HEK293T (cell line): Measurements from ENCODE around the gene POMGNT1.

ENCODE experiments used
- CTCF ChIA-PET: fragments of 350-600 bp; formaldehyde crosslinking; extraction: SDS; loops from one replicate; lab custom pipeline; 2021; ENCODE audit warnings: antibody characterized with exemption, inconsistent platforms; lab: Yijun Ruan, JAX
- POLR2A ChIA-PET: fragments of 350-600 bp; formaldehyde crosslinking; extraction: SDS; loops from one replicate; lab custom pipeline; 2020; ENCODE audit warnings: antibody characterized with exemption, inconsistent platforms; lab: Yijun Ruan, JAX
- DNase-seq: peaks from one replicate; pipeline ENCODE4 v3.0.0; 2012; ENCODE audit warnings: mixed read lengths; ENCODE audit errors: extremely low spot score
- ARNT ChIP-seq: fragments of 450-650 bp; IDR thresholded peaks from 2 replicates; pipeline ENCODE4 v1.6.1; 2017; ENCODE audit warnings: mild to moderate bottlenecking
- BHLHE40 ChIP-seq: fragments of 450-650 bp; IDR thresholded peaks from 2 replicates; pipeline ENCODE4 v1.6.1; 2016; ENCODE audit warnings: mild to moderate bottlenecking, moderate library complexity, borderline replicate concordance
- CTBP1 ChIP-seq: fragments of 450-650 bp; IDR thresholded peaks from 2 replicates; pipeline ENCODE4 v1.6.1; 2016; ENCODE audit warnings: borderline replicate concordance
- ELF4 ChIP-seq: fragments of 450-650 bp; IDR thresholded peaks from 2 replicates; pipeline ENCODE4 v1.6.1; 2017; ENCODE audit warnings: antibody characterized with exemption
- FOXA1 ChIP-seq: fragments of 450-650 bp; IDR thresholded peaks from 2 replicates; pipeline ENCODE4 v1.6.1; 2016; ENCODE audit warnings: mild to moderate bottlenecking
- FOXK2 ChIP-seq: fragments of 450-650 bp; IDR thresholded peaks from 2 replicates; pipeline ENCODE4 v1.6.1; 2016; ENCODE audit warnings: mild to moderate bottlenecking
- FOXM1 ChIP-seq: fragments of 450-650 bp; IDR thresholded peaks from 2 replicates; pipeline ENCODE4 v1.6.1; 2017; ENCODE audit warnings: mild to moderate bottlenecking, borderline replicate concordance
- HDGF ChIP-seq: fragments of 450-650 bp; IDR thresholded peaks from 2 replicates; pipeline ENCODE4 v1.6.1; 2017; ENCODE audit warnings: antibody characterized with exemption, borderline replicate concordance
- L3MBTL2 ChIP-seq: fragments of 450-650 bp; conservative IDR thresholded peaks from 2 replicates; pipeline ENCODE4 v1.6.1; 2016; ENCODE audit warnings: mild to moderate bottlenecking
- LEF1 ChIP-seq: fragments of 450-650 bp; IDR thresholded peaks from 2 replicates; pipeline ENCODE4 v1.6.1; 2017; ENCODE audit warnings: mild to moderate bottlenecking, borderline replicate concordance
- NFRKB ChIP-seq: fragments of 450-650 bp; IDR thresholded peaks from 2 replicates; pipeline ENCODE4 v1.6.1; 2016; ENCODE audit warnings: mild to moderate bottlenecking, moderate library complexity
- PKNOX1 ChIP-seq: fragments of 450-650 bp; IDR thresholded peaks from 2 replicates; pipeline ENCODE4 v1.6.1; 2016
- SP1 ChIP-seq: fragments of 450-650 bp; IDR thresholded peaks from 2 replicates; pipeline ENCODE4 v1.6.1; 2017
- SUZ12 ChIP-seq: fragments of 450-650 bp; IDR thresholded peaks from 2 replicates; pipeline ENCODE4 v1.6.1; 2016; ENCODE audit warnings: mild to moderate bottlenecking
- TARDBP ChIP-seq: fragments of 450-650 bp; IDR thresholded peaks from 2 replicates; pipeline ENCODE4 v1.6.1; 2016
- ZNF384 ChIP-seq: fragments of 450-650 bp; IDR thresholded peaks from 2 replicates; pipeline ENCODE4 v1.6.1; 2016

Gene POMGNT1

DNA sequence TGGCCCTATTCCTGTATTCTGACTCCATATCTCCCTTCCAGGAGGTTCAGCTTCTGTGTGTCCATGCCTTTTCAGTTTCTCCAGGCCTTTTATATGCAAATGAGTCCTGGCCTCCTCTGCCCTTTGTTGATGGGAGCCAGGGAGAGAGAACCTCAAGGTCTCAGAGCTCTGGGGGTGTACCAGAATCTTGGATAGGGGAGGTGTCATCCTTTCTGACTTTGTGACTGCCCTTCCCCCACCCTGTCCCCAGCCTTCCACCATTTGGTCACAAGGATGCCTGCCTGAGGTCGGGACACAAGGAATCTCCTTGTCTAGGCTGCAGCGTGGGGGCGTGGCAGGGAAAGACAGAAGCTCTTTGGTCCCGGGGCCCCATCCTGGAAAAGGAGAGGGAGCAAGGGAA lies 23.5 kb upstream of the POMGNT1 start:
- ChIA-PET POLR2A (interaction anchor here (0.8 to 1.2 kb wide), 4 partner anchors 12 to 23 kb away, joined by 3 to 5 read pairs (median 3); no protein-coding TSS in a partner anchor), CTCF (no interaction called here)
- TF ChIP-seq LEF1 (no peak), ZNF384 (no peak), NFRKB (no peak), BHLHE40 (no peak), TARDBP (no peak), CTBP1 (no peak), FOXM1 (no peak), PKNOX1 (no peak), ARNT (no peak), HDGF (no peak), L3MBTL2 (no peak)
- no peak for DNase-seq

GRCh38 chr1:46220808-46221207 lies 22.6 kb upstream of the POMGNT1 start:
- DNase-seq: no peak
- CTCF ChIA-PET: no interaction called here
- TF ChIP-seq CTBP1 (no peak), ARNT (no peak), PKNOX1 (no peak), BHLHE40 (no peak), L3MBTL2 (no peak), LEF1 (no peak), TARDBP (no peak), NFRKB (no peak), ELF4 (no peak), SP1 (no peak), FOXA1 (no peak), ZNF384 (no peak), FOXK2 (no peak), FOXM1 (no peak)
- POLR2A ChIA-PET: interaction anchor here (1.2 to 2.1 kb wide), 2 partner anchors 22 to 26 kb away, joined by 3 to 6 read pairs; no protein-coding TSS in a partner anchor

DNA sequence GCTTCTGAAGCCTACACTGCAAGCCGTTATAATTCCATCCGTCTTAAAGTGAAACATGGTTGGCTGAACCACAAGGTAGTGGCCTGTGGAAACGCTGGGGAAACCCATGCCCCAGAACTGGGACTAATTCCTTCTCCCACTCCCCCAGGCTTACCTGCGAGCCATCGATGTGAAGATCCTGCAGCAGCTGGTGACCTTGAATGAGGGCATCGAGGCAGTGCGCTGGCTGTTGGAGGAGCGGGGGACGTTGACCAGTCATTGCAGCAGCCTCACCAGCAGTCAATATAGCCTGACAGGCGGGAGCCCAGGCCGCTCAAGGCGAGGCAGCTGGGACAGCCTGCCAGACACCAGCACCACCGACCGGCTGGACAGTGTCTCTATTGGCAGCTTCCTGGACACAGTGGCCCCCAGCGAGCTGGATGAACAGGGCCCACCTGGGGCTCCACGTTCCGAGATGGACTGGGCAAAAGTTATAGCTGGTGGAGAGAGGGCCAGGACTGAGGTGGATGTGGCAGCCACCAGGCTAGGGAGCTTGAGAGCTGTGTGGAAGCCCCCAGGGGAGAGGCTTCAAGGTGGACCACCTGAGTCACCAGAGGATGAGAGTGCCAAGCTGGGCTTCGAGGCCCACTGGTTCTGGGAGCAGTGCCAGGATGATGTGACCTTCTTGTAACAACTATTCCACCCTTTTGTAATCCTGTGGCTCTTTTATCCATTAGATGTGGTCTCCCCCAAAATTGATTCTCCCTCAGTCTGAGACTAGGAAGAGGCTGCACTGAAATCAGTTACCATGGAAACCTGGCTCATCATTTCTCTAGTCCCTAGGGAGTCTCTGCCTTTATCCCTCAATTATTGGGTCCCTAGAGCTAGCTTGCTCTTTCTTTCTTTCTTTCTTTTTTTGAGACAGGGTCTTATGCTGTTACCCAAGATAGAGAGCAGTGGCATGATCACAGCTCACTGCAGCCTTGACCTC lies 21.6 kb upstream of the POMGNT1 start:
- ChIA-PET POLR2A (interaction anchor here (0.8 to 2.1 kb wide), 4 partner anchors 17 to 38 kb away, joined by 3 to 6 read pairs (median 4); partner anchors contain the start of gene LURAP1), CTCF (interaction anchor here (0.9 kb wide), 2 partner anchors 16 to 25 kb away, joined by 3 to 4 read pairs; partner anchors contain the start of gene LURAP1)
- TF ChIP-seq PKNOX1: no peak
- no peak for TF ChIP-seq TARDBP
- TF ChIP-seq FOXA1: no peak
- TF ChIP-seq HDGF: no peak
- TF ChIP-seq NFRKB: no peak
- no peak for TF ChIP-seq CTBP1
- no peak for TF ChIP-seq SUZ12
- no peak for TF ChIP-seq SP1
- TF ChIP-seq BHLHE40: no peak
- no peak for TF ChIP-seq FOXM1
- TF ChIP-seq ELF4: no peak
- TF ChIP-seq LEF1: no peak
- no peak for TF ChIP-seq L3MBTL2
- no peak for TF ChIP-seq FOXK2
- TF ChIP-seq ZNF384: no peak
- DNase-seq: no peak

DNA sequence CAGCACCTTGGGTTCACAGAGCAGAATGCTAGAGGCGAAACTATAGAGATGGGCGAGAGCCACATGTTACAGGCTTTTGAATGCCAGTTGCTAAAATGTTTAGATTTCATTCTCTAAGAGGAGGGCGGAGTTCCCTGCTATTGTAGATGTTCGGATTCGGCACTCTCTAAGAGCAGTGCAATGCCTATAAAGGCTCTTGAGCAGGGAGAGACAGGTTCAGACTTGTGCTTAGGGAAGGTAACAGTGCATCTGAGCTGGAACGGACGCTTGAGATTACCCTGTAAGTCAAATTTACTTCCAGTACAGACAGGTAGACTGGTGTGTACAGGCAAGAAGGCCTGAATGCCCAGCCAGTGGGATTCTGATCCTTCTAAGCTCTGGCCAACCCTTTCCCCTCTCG lies 20.2 kb upstream of the POMGNT1 start:
- DNase-seq: no peak
- no peak for TF ChIP-seq LEF1
- TF ChIP-seq TARDBP: no peak
- no peak for TF ChIP-seq SP1
- TF ChIP-seq FOXK2: no peak
- TF ChIP-seq ARNT: no peak
- no peak for TF ChIP-seq ZNF384
- no peak for TF ChIP-seq ELF4
- no peak for TF ChIP-seq L3MBTL2
- TF ChIP-seq CTBP1: no peak
- no peak for TF ChIP-seq HDGF
- no peak for TF ChIP-seq NFRKB
- no peak for TF ChIP-seq SUZ12
- no peak for TF ChIP-seq FOXA1
- TF ChIP-seq PKNOX1: no peak
- ChIA-PET POLR2A (interaction anchor here (1.0 to 2.1 kb wide), 2 partner anchors 15 to 28 kb away, joined by 5 to 6 read pairs; partner anchors contain the start of gene LURAP1), CTCF (interaction anchor here (0.6 to 0.9 kb wide), 3 partner anchors 12 to 27 kb away, joined by 3 to 4 read pairs (median 3); partner anchors contain the start of gene LURAP1)

GRCh38 chr1:46215504-46215903 lies 17.3 kb upstream of the POMGNT1 start:
- no peak for DNase-seq
- CTCF ChIA-PET: no interaction called here
- TF ChIP-seq NFRKB (no peak), SUZ12 (no peak), TARDBP (no peak), FOXM1 (no peak), ELF4 (no peak), ZNF384 (no peak), HDGF (no peak), CTBP1 (no peak), ARNT (no peak), LEF1 (no peak), L3MBTL2 (no peak), PKNOX1 (no peak)
- POLR2A ChIA-PET: interaction anchor here (1.1 kb wide), 1 partner anchor 16 kb away, joined by 3 read pairs; no protein-coding TSS in a partner anchor
